ENCODE data around the gene ANKMY1.

GRCh38 chr2:240502059-240502429 lies 55.7 kb downstream of the ANKMY1 start:
- TF ChIP-seq CTCF (IDR thresholded peaks at IDR 0.05; ENCODE audit: insufficient read depth, low read depth, low read length) (no peak), EZH2 (IDR thresholded peaks at IDR 0.05; ENCODE audit: insufficient read depth, low read length) (no peak)

Measured in astrocyte (in vitro differentiated cells and primary cell).